Left renal cortex interstitium (tissue), 4 donors: Measurements from ENCODE around the gene TM9SF3. TPM values are rescaled to one million over a fixed set of nuclear protein-coding genes. Genes with fewer than 3 reads are reported as not detected.
A peak's percentile ranks its signal among the peaks of the same experiment; 100 is the strongest.

Source experiments
- DNase-seq, 4 donors: peaks; one replicate each; pipeline ENCODE4 v3.0.0-alpha.2; 2013; ENCODE audit warnings: low read depth in 4 of 4, low spot score in 2 of 4, missing footprints in 1 of 4
- polyA plus RNA-seq, 4 donors: library from polyadenylated mRNA; unstranded; fragments of 120-200 nt; gene quantifications; one replicate each; pipeline ENCODE4 v1.2.1, GENCODE V29; 2013; ENCODE audit not compliant: insufficient read length in 4 of 4

The TM9SF3 gene
- polyA plus RNA-seq, 4 donors = 161 to 209 (median 191) TPM

DNA sequence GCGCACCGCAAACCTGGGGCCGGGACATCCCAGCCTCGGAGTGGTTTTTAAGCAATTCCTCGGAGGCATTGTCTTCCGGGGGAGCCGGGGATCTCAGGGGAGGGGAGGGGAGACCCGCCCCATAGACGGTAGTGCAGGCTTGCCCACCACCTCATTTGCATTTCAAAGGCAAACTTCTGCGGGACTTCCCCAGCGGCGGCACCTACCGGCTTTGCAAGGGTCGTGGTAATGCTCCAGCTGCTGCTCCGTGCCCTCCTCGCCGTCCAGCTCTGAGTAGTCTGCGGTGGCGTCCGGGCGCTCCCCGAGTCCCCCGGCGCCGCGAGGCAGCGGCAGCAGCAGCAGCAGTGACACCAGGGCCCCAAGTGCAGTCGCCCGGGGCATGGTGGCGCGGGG lies 73.5 kb downstream of the TM9SF3 start:
- DNase-seq = no peak

DNA sequence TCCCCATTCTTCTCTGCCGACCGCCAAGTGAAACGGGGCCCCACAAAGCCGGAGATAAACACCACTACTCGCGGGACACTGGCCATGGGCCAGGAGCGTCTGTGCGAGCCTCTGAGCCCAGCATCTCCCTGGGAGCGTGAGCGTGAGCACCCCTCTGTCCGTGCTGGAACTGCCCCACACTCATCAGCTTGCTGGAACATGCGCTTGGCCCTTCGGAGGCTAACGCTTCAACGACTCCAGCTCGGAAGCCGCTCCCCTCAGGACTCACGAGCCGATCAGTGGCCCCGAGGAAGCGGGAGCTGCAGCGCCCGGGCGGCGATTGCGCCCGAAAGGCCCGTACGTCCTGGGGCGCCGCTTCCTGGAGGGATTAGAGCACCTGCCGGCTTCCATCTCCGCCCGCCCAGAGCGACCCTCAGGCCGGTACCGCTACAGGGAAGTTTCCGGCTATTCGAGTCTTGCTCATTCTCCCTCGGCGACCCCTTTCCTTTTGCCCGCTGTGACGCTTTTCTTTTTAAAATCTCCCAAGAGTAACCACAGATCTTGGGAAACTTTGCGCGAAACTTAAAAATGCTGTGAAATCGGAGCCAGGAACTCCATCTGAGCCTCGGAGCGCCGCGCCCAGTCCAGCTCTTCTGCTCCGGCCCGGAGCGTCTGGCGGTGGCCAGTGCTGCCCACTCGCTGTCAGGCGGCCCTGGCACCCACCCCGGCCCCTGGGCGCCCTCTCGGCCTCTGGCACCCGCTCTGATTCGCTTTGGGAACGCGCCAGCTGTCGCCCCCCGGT lies 74.1 kb downstream of the TM9SF3 start:
- peak in 1 of 4 donors; percentile 16 for DNase-seq

- DNase-seq = peak in 1 of 4 donors; percentile 27
Measured at GRCh38 chr10:96511044-96511945, 75.5 kb downstream of the TM9SF3 start.

- DNase-seq = no peak
Measured at GRCh38 chr10:96509017-96509641, 77.7 kb downstream of the TM9SF3 start.

DNA sequence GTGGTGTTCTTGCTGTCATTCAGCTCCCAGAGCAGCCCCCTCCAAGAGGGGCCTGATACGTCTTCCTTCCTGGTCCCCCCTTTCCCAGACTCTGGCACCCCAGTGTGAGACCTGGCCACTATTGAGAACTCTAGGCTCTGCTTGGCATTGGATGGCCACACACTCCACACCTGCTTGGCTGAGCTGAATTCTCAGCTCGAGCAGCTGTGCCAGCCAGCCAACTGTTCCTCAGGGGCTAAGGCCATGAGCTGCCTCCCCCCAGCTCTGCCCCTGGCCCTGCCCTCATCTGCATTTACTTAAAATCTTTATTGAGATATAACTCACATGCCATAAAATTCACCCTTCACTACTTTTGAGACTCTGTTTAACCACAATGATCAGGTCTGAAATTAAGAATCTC lies 79.8 kb downstream of the TM9SF3 start:
- no peak for DNase-seq

GRCh38 chr10:96505150-96506136 lies 81.4 kb downstream of the TM9SF3 start:
- no peak for DNase-seq

- DNase-seq = no peak
Measured at GRCh38 chr10:96502561-96503282, 84.1 kb downstream of the TM9SF3 start.

DNA sequence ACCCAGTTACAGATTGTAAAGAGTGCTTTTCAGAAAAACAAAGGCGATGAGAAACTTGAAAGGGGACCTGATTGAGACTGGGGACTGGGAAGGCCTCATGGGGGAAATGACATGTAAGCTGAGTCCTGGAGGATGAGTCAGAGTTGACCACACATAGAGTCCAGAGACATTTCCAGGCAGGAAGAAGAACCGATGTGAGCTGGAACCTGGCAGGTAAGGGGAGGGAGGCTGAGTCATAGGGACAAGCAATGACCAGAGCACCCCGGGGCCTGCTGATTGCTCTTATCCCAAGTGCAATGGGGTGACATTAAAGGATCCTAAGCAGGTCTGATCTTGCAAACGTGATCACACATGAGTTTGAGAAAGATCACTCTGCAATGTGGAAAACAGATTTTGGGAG lies 84.8 kb downstream of the TM9SF3 start:
- no peak for DNase-seq

- no peak for DNase-seq
Measured at GRCh38 chr10:96500519-96500918, 86.3 kb downstream of the TM9SF3 start.

- no peak for DNase-seq
Measured at GRCh38 chr10:96500050-96500449, 86.8 kb downstream of the TM9SF3 start.

GRCh38 chr10:96497391-96497790 lies 89.4 kb downstream of the TM9SF3 start:
- no peak for DNase-seq

GRCh38 chr10:96496281-96496925 lies 90.4 kb downstream of the TM9SF3 start:
- DNase-seq = peak in 1 of 4 donors; percentile 45

DNA sequence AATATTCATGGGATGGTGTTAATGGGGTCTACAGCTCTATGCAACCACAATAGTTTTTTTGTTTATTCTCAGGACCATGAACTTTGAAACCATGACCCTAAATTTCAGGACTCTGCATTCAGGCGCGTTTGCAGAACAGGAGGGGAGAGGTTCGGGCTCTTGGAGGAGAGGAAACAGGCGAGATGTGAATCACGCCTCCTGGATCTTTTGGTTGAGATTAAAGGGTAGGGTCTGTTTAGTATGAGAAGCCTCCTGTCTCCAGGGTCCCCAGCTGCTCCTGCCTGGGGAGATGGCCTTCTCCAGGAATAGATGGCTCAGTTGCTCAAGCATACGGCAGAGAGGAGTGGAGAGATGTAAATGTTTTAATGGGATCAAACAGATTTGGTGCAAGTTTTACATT lies 91.3 kb downstream of the TM9SF3 start:
- DNase-seq = no peak

- no peak for DNase-seq
Measured at GRCh38 chr10:96494694-96495093, 92.1 kb downstream of the TM9SF3 start.

GRCh38 chr10:96493871-96494525 lies 92.8 kb downstream of the TM9SF3 start:
- DNase-seq = no peak

- no peak for DNase-seq
Measured at GRCh38 chr10:96493254-96493653, 93.6 kb downstream of the TM9SF3 start.

- no peak for DNase-seq
Measured at GRCh38 chr10:96491303-96491702, 95.5 kb downstream of the TM9SF3 start.

DNA sequence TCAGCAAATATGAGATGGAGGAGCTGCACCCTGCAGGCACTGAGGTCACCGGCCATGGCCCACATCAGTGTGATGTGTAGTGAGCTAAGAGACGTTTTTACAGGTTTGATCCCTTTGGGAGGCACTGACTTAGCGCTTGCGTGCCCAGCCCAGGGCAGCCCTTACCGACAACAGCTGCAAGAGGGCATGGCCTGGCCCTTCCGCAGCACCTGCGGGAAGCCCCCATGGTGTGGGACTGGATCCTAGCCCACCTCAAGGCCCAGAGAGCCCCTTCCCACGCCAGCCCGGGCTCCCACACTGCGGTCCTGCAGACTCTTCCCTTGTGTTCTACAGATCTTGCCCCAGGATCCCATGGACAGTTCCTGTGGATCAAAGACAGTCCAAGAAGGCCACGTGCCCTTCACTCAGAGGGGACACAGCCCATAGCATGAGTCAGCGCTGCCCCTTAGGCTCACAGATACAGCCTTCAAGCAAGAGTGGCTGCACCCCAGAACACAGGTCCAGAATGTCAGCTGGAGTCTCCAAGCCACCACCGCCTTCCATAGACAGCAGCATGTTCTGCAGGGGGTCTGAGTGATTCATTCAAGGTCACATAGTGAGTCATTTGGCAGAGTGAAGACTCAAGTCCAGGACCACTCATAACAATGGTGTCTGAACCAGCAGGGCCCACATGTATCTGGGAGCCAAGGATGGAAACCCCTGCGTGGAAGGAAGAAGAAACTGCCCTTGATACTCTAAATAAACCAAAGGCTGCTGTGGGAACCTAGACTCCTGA lies 98.5 kb downstream of the TM9SF3 start:
- DNase-seq = no peak
